Activated CD4-positive, alpha-beta memory T cell treated with anti-CD3 and anti-CD28 coated beads for 36 hours (primary cell): Measurements from ENCODE around the gene ASZ1. TPM values are rescaled to one million over a fixed set of nuclear protein-coding genes. Genes with fewer than 3 reads are reported as not detected.
"Not testable (repeated sequence)": the region's sequence is repeated elsewhere in the genome, so short reads cannot be mapped to it uniquely, and the experiment has no call there.

Experiments
- CTCF ChIA-PET: fragments of 350-600 bp; sonication (Branson Sonifier 250); formaldehyde crosslinking; loops from one replicate; lab custom pipeline; 2021; ENCODE audit warnings: antibody characterized with exemption, inconsistent platforms; lab: Charles Lee
- POLR2A ChIA-PET: fragments of 350-600 bp; sonication (Branson Sonifier 250); formaldehyde crosslinking; loops from one replicate; lab custom pipeline; 2021; ENCODE audit warnings: antibody characterized with exemption; lab: Charles Lee
- DNase-seq: peaks from one replicate; pipeline ENCODE4 v3.0.0-alpha.2; 2020
- H3K27ac Mint-ChIP-seq: one replicate; pipeline ENCODE4 v1.8.0; 2021; ENCODE audit warnings: mixed read lengths
- H3K27me3 Mint-ChIP-seq: one replicate; pipeline ENCODE4 v1.8.0; 2021; ENCODE audit warnings: mixed read lengths
- H3K36me3 Mint-ChIP-seq: one replicate; pipeline ENCODE4 v1.8.0; 2021; ENCODE audit warnings: mixed read lengths
- H3K4me1 Mint-ChIP-seq: one replicate; pipeline ENCODE4 v1.8.0; 2021; ENCODE audit warnings: low read depth, mixed read lengths
- H3K4me3 Mint-ChIP-seq: one replicate; pipeline ENCODE4 v1.8.0; 2021; ENCODE audit warnings: mild to moderate bottlenecking, mixed read lengths
- H3K9me3 Mint-ChIP-seq: one replicate; pipeline ENCODE4 v1.8.0; 2021; ENCODE audit warnings: mixed read lengths
- intact Hi-C: fragments of 100-400 bp; cut with micrococcal nuclease; formaldehyde crosslinking; loops from one replicate; pipeline ENCODE4 v1.15.1; 2023
- total RNA-seq, 2 experiments: library from RNA; stranded (reverse); gene quantifications; one replicate each; pipeline ENCODE4 v1.2.3, GENCODE V29; 2021

The ASZ1 gene, protein sequence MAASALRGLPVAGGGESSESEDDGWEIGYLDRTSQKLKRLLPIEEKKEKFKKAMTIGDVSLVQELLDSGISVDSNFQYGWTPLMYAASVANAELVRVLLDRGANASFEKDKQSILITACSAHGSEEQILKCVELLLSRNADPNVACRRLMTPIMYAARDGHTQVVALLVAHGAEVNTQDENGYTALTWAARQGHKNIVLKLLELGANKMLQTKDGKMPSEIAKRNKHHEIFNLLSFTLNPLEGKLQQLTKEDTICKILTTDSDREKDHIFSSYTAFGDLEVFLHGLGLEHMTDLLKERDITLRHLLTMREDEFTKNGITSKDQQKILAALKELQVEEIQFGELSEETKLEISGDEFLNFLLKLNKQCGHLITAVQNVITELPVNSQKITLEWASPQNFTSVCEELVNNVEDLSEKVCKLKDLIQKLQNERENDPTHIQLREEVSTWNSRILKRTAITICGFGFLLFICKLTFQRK
- total RNA-seq: not detected

- DNase-seq: no peak
- Mint-ChIP-seq H3K27me3 (no peaks in the 10 kb centered on the region), H3K9me3 (no peaks in the 10 kb centered on the region), H3K4me3 (no peak within 1 kb of the TSS), H3K27ac (no peak within 1 kb of the TSS), H3K36me3 (no peaks in the 10 kb centered on the region), H3K4me1 (no peaks in the 10 kb centered on the region)
- intact Hi-C loops: no loop called here
- ChIA-PET POLR2A (no interaction called here), CTCF (no interaction called here)
Measured at GRCh38 chr7:117427258-117427701, at the start of gene ASZ1. TSS of gene ASZ1 (minus strand) at chr7:117427493. CDS start at chr7:117427460, 33 bp downstream.

DNA sequence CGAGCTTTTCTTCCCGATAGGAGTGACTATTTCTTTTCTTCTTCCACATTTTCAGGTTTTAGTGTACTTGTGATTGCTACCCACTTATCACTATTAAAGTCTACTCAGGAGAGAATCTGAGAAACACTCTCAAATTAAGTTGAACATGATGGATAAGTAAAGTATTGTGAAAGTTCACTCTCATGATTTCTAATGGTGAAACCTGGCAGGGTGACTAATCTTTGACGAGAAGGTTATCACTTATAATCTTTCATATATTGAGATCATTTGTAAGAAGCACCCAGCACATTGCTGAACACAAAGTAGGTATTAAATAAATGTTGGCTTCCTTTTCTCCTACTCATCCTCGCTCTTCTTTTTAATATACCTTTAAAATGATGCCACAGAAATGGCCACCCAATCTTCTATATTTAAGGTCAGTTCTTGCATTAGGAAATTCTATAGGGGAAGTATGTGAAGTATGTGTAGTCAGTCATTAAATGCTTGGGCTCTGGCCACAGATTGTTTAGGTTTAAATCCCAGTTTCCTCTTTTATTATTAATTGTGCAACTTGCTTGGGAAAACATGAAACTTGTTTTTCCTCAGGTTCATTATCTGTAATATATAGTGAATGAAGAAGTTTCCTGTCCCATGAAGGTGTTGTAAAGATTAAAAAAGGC, 49.4 kb upstream of the ASZ1 start:
- no peak for DNase-seq
- H3K36me3 Mint-ChIP-seq: no peaks in the 10 kb centered on the region
- H3K9me3 Mint-ChIP-seq: no peaks in the 10 kb centered on the region
- CTCF ChIA-PET: no interaction called here
- POLR2A ChIA-PET: no interaction called here
- no peaks in the 10 kb centered on the region for H3K4me1 Mint-ChIP-seq
- H3K27ac Mint-ChIP-seq: no peak overlapping the region
- no peak overlapping the region for H3K4me3 Mint-ChIP-seq
- H3K27me3 Mint-ChIP-seq: peaks cover 21% of the 10 kb centered on the region
- intact Hi-C loops: no loop called here

GRCh38 chr7:117472335-117472734, 45.0 kb upstream of the ASZ1 start:
- Mint-ChIP-seq H3K27ac (no peak overlapping the region), H3K4me3 (no peak overlapping the region), H3K4me1 (no peaks in the 10 kb centered on the region), H3K36me3 (no peaks in the 10 kb centered on the region), H3K9me3 (no peaks in the 10 kb centered on the region), H3K27me3 (no peaks in the 10 kb centered on the region)
- ChIA-PET CTCF (no interaction called here), POLR2A (no interaction called here)
- intact Hi-C loops: no loop called here
- no peak for DNase-seq

DNA sequence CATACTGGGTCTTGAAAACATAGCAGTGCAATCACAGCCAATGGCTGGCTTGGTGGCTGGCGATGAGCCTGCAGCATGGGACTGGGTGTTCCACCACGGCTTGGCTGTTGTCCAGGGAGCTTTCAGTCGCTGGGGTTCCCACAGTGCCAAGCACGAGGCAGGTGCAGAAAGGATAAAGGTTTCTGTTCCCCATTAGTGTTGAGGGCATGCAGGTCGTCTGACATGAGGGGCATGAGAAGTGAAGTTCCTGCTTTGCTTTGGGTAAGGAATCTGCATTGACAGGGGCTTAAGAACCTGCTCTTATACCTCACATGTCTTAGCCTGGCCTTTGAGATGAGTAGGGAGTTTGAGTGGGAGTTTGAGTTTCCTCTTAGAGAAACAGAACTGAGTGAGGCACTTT, 43.5 kb upstream of the ASZ1 start:
- no peaks in the 10 kb centered on the region for H3K4me1 Mint-ChIP-seq
- DNase-seq: no peak
- H3K4me3 Mint-ChIP-seq: no peak overlapping the region
- H3K27ac Mint-ChIP-seq: no peak overlapping the region
- POLR2A ChIA-PET: no interaction called here
- H3K36me3 Mint-ChIP-seq: no peaks in the 10 kb centered on the region
- no peaks in the 10 kb centered on the region for H3K9me3 Mint-ChIP-seq
- CTCF ChIA-PET: no interaction called here
- H3K27me3 Mint-ChIP-seq: no peaks in the 10 kb centered on the region
- intact Hi-C loops: no loop called here

DNA sequence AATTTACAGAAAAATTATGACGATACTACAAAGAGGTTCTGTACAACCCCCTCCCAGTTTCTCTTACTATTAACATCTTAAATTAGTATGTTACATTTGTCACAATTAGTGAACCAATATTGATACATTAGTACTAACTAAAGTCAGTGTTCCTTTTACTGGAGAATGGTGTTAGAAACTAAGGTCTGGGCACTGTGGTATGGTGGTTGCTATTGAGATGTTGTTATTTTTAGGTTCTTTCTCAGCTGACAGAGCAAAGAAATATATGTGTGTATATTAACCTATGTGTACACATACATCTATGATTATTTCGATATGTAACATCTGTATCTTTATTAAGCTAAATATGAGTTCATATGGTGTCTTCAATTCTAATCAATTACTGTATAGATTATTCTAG, 40.9 kb upstream of the ASZ1 start:
- DNase-seq: no peak
- H3K36me3 Mint-ChIP-seq: no peaks in the 10 kb centered on the region
- ChIA-PET POLR2A (no interaction called here), CTCF (no interaction called here)
- H3K27me3 Mint-ChIP-seq: no peaks in the 10 kb centered on the region
- H3K9me3 Mint-ChIP-seq: no peaks in the 10 kb centered on the region
- intact Hi-C loops: no loop called here
- H3K4me3 Mint-ChIP-seq: no peak overlapping the region
- H3K4me1 Mint-ChIP-seq: no peaks in the 10 kb centered on the region
- H3K27ac Mint-ChIP-seq: no peak overlapping the region

- H3K9me3 Mint-ChIP-seq, DNase-seq, intact Hi-C loops, H3K36me3 Mint-ChIP-seq, H3K27me3 Mint-ChIP-seq, H3K27ac Mint-ChIP-seq, CTCF ChIA-PET, H3K4me3 Mint-ChIP-seq, POLR2A ChIA-PET, H3K4me1 Mint-ChIP-seq: not testable (repeated sequence)
Measured at GRCh38 chr7:117460815-117461214, 33.5 kb upstream of the ASZ1 start.

DNA sequence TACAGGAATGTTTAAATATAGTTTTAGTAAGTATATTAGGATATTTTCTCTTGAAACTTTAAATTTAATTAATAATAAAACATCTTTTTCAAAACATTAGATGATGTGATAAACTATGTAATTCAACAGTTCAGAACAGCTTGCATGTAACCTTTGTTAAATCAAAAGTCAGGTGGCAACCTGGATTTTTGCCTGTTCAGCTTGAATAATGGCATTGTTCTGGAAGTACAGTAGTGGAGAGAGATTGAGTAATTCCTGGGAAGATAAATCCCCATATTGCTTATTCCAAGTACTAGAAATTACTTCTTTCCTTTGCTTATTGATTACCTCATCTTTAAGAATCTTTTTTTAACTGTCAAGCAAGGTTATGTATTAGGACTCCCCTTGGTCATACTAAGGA, 32.4 kb upstream of the ASZ1 start:
- no peaks in the 10 kb centered on the region for H3K27me3 Mint-ChIP-seq
- H3K27ac Mint-ChIP-seq: no peak overlapping the region
- H3K36me3 Mint-ChIP-seq: no peaks in the 10 kb centered on the region
- no peaks in the 10 kb centered on the region for H3K4me1 Mint-ChIP-seq
- DNase-seq: no peak
- H3K9me3 Mint-ChIP-seq: no peaks in the 10 kb centered on the region
- H3K4me3 Mint-ChIP-seq: no peak overlapping the region
- intact Hi-C loops: loop anchor here (2.0 to 10.0 kb wide), 2 partner anchors 255 to 693 kb away; no protein-coding TSS in a partner anchor
- POLR2A ChIA-PET: no interaction called here
- CTCF ChIA-PET: interaction anchor here (0.7 to 2.1 kb wide), 5 partner anchors 15 to 695 kb away, joined by 3 to 8 read pairs (median 3); no protein-coding TSS in a partner anchor

- H3K4me3 Mint-ChIP-seq: no peak overlapping the region
- H3K9me3 Mint-ChIP-seq: no peaks in the 10 kb centered on the region
- ChIA-PET CTCF (interaction anchor here (0.7 to 2.1 kb wide), 5 partner anchors 15 to 696 kb away, joined by 3 to 8 read pairs (median 3); no protein-coding TSS in a partner anchor), POLR2A (no interaction called here)
- H3K27ac Mint-ChIP-seq: no peak overlapping the region
- H3K4me1 Mint-ChIP-seq: no peaks in the 10 kb centered on the region
- intact Hi-C loops: loop anchor here (2.0 to 10.0 kb wide), 2 partner anchors 256 to 694 kb away; no protein-coding TSS in a partner anchor
- no peak for DNase-seq
- no peaks in the 10 kb centered on the region for H3K36me3 Mint-ChIP-seq
- no peaks in the 10 kb centered on the region for H3K27me3 Mint-ChIP-seq
Measured at GRCh38 chr7:117458977-117459583, 31.8 kb upstream of the ASZ1 start.

DNA sequence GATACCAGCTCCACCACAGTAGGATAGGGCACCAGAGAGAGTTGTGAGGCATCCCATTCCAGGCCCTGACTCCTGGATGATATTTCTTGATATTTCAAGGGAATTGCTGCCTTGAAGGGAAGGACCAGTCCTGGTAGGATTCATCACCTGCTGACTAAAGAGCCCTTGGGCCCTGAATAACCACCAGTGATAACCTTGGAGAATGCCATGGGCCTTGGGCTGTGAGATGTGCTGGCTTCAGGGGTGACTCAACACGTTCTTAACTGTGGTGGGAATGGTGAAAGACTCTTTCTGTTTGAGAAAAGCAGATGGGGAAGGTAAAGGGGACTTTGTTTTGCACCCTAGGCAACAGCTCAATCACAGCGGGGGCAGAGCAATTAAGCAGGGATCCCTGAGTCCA, 21.4 kb upstream of the ASZ1 start:
- H3K9me3 Mint-ChIP-seq: peaks cover 16% of the 10 kb centered on the region

DNA sequence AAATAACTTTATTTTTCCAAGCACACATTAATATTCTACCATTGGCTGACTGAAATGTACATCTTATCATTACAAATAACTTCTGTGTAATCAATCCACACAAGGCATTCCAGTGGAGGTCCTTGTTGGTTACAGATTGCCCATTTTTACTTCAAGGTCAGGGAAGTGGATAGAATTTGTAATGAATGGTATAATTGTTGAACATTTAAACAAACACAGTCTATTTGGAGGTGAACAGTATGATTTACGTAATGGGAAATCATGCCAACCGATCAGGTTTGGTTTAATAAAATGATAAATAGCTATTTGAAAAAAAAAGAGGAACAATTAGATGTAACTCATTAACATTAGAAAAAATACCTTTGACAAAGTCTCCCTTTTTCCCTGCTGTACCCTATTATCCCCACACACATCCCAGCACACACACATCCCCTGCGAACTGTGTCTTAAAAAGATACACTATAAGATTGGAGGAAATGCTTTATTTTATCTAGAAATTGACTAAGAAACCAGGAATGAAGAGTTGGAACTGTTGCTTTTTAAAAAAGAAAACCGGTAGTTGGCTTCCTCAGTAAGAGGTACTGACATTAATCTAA, 19.0 kb upstream of the ASZ1 start:
- no peaks in the 10 kb centered on the region for H3K4me1 Mint-ChIP-seq
- H3K27me3 Mint-ChIP-seq: no peaks in the 10 kb centered on the region
- DNase-seq: no peak
- H3K27ac Mint-ChIP-seq: no peak overlapping the region
- H3K4me3 Mint-ChIP-seq: no peak overlapping the region
- intact Hi-C loops: no loop called here
- CTCF ChIA-PET: no interaction called here
- peaks cover 16% of the 10 kb centered on the region for H3K9me3 Mint-ChIP-seq
- H3K36me3 Mint-ChIP-seq: no peaks in the 10 kb centered on the region
- POLR2A ChIA-PET: no interaction called here

More for the DNA sequence above, 21.4 kb upstream of the ASZ1 start:
- Mint-ChIP-seq H3K4me1 (no peaks in the 10 kb centered on the region), H3K36me3 (no peaks in the 10 kb centered on the region), H3K4me3 (no peak overlapping the region), H3K27ac (no peak overlapping the region), H3K27me3 (no peaks in the 10 kb centered on the region)
- intact Hi-C loops: no loop called here
- POLR2A ChIA-PET: no interaction called here
- no peak for DNase-seq
- CTCF ChIA-PET: no interaction called here

DNA sequence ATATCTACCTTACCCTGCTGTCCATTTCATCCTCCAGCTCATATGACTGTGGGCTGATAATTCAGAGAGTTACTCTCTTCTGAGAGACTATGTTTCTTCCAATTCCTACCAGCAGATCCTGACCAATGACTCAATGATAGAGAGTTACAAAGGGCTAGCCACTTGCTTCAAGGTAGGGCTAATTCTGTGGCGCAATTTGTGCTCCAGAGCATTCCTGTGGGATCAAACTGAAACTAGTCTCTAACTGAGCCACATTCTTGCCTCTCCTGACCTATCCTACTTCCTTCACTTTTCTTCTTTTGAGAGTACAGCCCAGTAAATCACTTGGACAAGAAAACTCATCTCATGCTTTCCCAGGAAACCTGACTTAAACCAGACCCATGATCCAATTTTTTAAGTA, 17.9 kb upstream of the ASZ1 start:
- Mint-ChIP-seq H3K4me1 (no peaks in the 10 kb centered on the region), H3K4me3 (no peak overlapping the region), H3K9me3 (peaks cover 12% of the 10 kb centered on the region), H3K27ac (no peak overlapping the region), H3K27me3 (no peaks in the 10 kb centered on the region), H3K36me3 (no peaks in the 10 kb centered on the region)
- ChIA-PET CTCF (no interaction called here), POLR2A (no interaction called here)
- no peak for DNase-seq
- intact Hi-C loops: no loop called here

GRCh38 chr7:117444646-117445045, 17.4 kb upstream of the ASZ1 start:
- intact Hi-C loops: no loop called here
- H3K27ac Mint-ChIP-seq: no peak overlapping the region
- no peaks in the 10 kb centered on the region for H3K27me3 Mint-ChIP-seq
- H3K4me3 Mint-ChIP-seq: no peak overlapping the region
- no peaks in the 10 kb centered on the region for H3K4me1 Mint-ChIP-seq
- DNase-seq: no peak
- peaks cover 8% of the 10 kb centered on the region for H3K9me3 Mint-ChIP-seq
- POLR2A ChIA-PET: no interaction called here
- CTCF ChIA-PET: no interaction called here
- no peaks in the 10 kb centered on the region for H3K36me3 Mint-ChIP-seq
